Mucosa of stomach (tissue), 1 donor: ENCODE data around the gene TRAF3IP1.
"Not testable (repeated sequence)": the region's sequence is repeated elsewhere in the genome, so short reads cannot be mapped to it uniquely, and the experiment has no call there.

ENCODE experiments used
- H3K27me3 ChIP-seq: one replicate; pipeline ENCODE4 v1.7.0; 2013; ENCODE audit warnings: mild to moderate bottlenecking, low read length; ENCODE audit not compliant: control insufficient read depth, insufficient read depth
- H3K36me3 ChIP-seq: one replicate; pipeline ENCODE4 v1.7.0; 2013; ENCODE audit warnings: low read length; ENCODE audit not compliant: control insufficient read depth, insufficient read depth
- H3K4me1 ChIP-seq: one replicate; pipeline ENCODE4 v1.7.0; 2013; ENCODE audit warnings: mild to moderate bottlenecking, low read length; ENCODE audit not compliant: control insufficient read depth, insufficient read depth
- H3K4me3 ChIP-seq: one replicate; pipeline ENCODE4 v1.7.0; 2013; ENCODE audit warnings: low read length
- H3K9ac ChIP-seq: one replicate; pipeline ENCODE4 v1.7.0; 2013; ENCODE audit warnings: mild to moderate bottlenecking, low read length, moderate library complexity
- H3K9me3 ChIP-seq: one replicate; pipeline ENCODE4 v1.7.0; 2013; ENCODE audit warnings: mild to moderate bottlenecking, low read length, moderate library complexity; ENCODE audit not compliant: control insufficient read depth
- donor health status: Pancreatic carcinoma.

The TRAF3IP1 gene

GRCh38 chr2:238320246-238320647, at the start of gene TRAF3IP1:
TRAF3IP1 (plus strand) TSS chr2:238320518; CDS start chr2:238320663, 145 bp downstream.
- no peaks in the 10 kb centered on the region for H3K9me3 ChIP-seq
- H3K27me3 ChIP-seq = no peaks in the 10 kb centered on the region
- H3K4me1 ChIP-seq = peaks cover 9% of the 10 kb centered on the region
- no peaks in the 10 kb centered on the region for H3K36me3 ChIP-seq
- peak within 1 kb of the TSS; percentile 79 for H3K9ac ChIP-seq
- peak within 1 kb of the TSS; percentile 80 for H3K4me3 ChIP-seq

- H3K4me3 ChIP-seq = no peak overlapping the region
- no peaks in the 10 kb centered on the region for H3K27me3 ChIP-seq
- peaks cover 14% of the 10 kb centered on the region for H3K4me1 ChIP-seq
- no peaks in the 10 kb centered on the region for H3K9me3 ChIP-seq
- H3K36me3 ChIP-seq = peaks cover 30% of the 10 kb centered on the region
- H3K9ac ChIP-seq = no peak overlapping the region
Measured at GRCh38 chr2:238270606-238271005, 49.7 kb upstream of the TRAF3IP1 start.

GRCh38 chr2:238271061-238271554, 49.2 kb upstream of the TRAF3IP1 start:
- Histone ChIP-seq H3K9me3 (no peaks in the 10 kb centered on the region), H3K9ac (no peak overlapping the region), H3K4me3 (no peak overlapping the region), H3K4me1 (peaks cover 14% of the 10 kb centered on the region), H3K36me3 (peaks cover 31% of the 10 kb centered on the region), H3K27me3 (no peaks in the 10 kb centered on the region)

- H3K9ac ChIP-seq, H3K9me3 ChIP-seq, H3K4me3 ChIP-seq, H3K27me3 ChIP-seq: not testable (repeated sequence)
- H3K4me1 ChIP-seq = peaks cover 14% of the 10 kb centered on the region
- H3K36me3 ChIP-seq = peaks cover 31% of the 10 kb centered on the region
Measured at GRCh38 chr2:238271686-238272085, 48.6 kb upstream of the TRAF3IP1 start.

- no peaks in the 10 kb centered on the region for H3K9me3 ChIP-seq
- no peak overlapping the region for H3K4me3 ChIP-seq
- H3K9ac ChIP-seq = no peak overlapping the region
- H3K4me1 ChIP-seq = peaks cover 14% of the 10 kb centered on the region
- no peaks in the 10 kb centered on the region for H3K27me3 ChIP-seq
- H3K36me3 ChIP-seq = peaks cover 29% of the 10 kb centered on the region
Measured at GRCh38 chr2:238272156-238272555, 48.2 kb upstream of the TRAF3IP1 start.

- Histone ChIP-seq H3K4me1 (peaks cover 20% of the 10 kb centered on the region), H3K36me3 (peaks cover 23% of the 10 kb centered on the region)
- H3K4me3 ChIP-seq, H3K27me3 ChIP-seq, H3K9me3 ChIP-seq, H3K9ac ChIP-seq: not testable (repeated sequence)
Measured at GRCh38 chr2:238273433-238273832, 46.9 kb upstream of the TRAF3IP1 start.

- H3K36me3 ChIP-seq = peaks cover 24% of the 10 kb centered on the region
- no peaks in the 10 kb centered on the region for H3K9me3 ChIP-seq
- peaks cover 21% of the 10 kb centered on the region for H3K4me1 ChIP-seq
- no peak overlapping the region for H3K9ac ChIP-seq
- H3K27me3 ChIP-seq = no peaks in the 10 kb centered on the region
- no peak overlapping the region for H3K4me3 ChIP-seq
Measured at GRCh38 chr2:238274152-238274865, 46.0 kb upstream of the TRAF3IP1 start.

- Histone ChIP-seq H3K9me3 (no peaks in the 10 kb centered on the region), H3K4me1 (peaks cover 44% of the 10 kb centered on the region), H3K27me3 (no peaks in the 10 kb centered on the region), H3K36me3 (peaks cover 17% of the 10 kb centered on the region), H3K4me3 (no peak overlapping the region), H3K9ac (no peak overlapping the region)
Measured at GRCh38 chr2:238277695-238278094, 42.6 kb upstream of the TRAF3IP1 start.

GRCh38 chr2:238278626-238279323, 41.5 kb upstream of the TRAF3IP1 start:
- peaks cover 15% of the 10 kb centered on the region for H3K36me3 ChIP-seq
- H3K9me3 ChIP-seq = no peaks in the 10 kb centered on the region
- no peak overlapping the region for H3K9ac ChIP-seq
- peaks cover 52% of the 10 kb centered on the region for H3K4me1 ChIP-seq
- H3K27me3 ChIP-seq = no peaks in the 10 kb centered on the region
- no peak overlapping the region for H3K4me3 ChIP-seq

- Histone ChIP-seq H3K9ac (no peak overlapping the region), H3K27me3 (no peaks in the 10 kb centered on the region), H3K4me1 (peaks cover 53% of the 10 kb centered on the region), H3K9me3 (no peaks in the 10 kb centered on the region), H3K4me3 (no peak overlapping the region), H3K36me3 (peaks cover 11% of the 10 kb centered on the region)
Measured at GRCh38 chr2:238279324-238279682, 41.0 kb upstream of the TRAF3IP1 start.

- Histone ChIP-seq H3K36me3 (peaks cover 7% of the 10 kb centered on the region), H3K4me1 (peaks cover 53% of the 10 kb centered on the region), H3K4me3 (no peak overlapping the region), H3K9ac (no peak overlapping the region), H3K9me3 (no peaks in the 10 kb centered on the region), H3K27me3 (no peaks in the 10 kb centered on the region)
Measured at GRCh38 chr2:238280083-238280825, 40.1 kb upstream of the TRAF3IP1 start.
